Stimulated activated CD4-positive, alpha-beta T cell treated with anti-CD3 and anti-CD28 coated beads, Interleukin-2, amount 100 ng/mL, for 24 hours (primary cell): ENCODE results near the gene NOP14.

Experiments used
- DNase-seq, 2 donors: peaks; one replicate each; pipeline ENCODE4 v3.0.0-alpha.2; 2020

The NOP14 gene

DNA sequence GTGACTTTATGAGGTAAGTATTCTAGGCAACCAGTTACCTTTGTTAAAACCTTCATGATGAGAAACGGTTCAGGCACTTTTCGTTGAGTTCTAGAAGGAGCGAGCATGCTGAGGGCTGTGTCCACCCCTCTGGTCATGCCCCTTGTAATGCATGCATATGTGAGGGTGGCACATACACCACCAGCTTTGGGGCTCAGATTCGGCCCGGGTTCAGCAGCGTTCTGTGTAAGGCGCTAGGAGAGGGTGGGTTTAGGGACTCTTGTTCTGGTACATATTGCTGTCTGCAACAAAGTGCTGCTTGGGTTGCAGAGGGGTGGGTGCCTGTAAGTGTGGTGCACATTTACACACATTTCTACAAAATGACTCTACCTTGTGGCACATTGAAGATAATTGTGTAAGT lies 54.5 kb downstream of the NOP14 start:
- DNase-seq: no peak

DNA sequence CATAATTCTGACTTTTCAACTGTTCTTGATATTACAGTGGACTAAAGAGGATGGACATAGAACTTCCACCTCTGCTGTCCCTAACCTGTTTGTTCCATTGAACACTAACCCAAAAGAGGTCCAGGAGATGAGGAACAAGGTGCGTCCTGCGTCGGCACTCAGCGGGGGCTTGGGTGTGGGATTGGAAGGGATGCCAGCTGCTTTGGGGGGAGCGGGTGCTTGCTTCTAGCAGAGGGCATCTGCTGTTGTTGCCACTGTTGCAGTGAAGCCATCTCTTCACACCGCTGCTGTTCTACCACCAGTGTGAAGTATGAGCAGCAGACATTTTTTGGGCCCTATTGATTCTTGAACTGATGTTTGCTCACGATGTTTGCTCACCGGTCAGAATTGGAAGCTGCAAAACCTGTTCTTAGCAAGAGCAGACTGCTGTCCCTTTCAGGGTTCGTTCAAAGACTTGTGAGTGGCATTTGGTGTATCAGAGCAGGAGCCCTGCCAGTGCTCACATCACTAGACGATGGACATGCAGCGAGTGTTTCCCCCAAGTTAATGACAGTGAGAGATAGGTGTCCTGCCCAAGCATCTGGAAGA lies 55.4 kb downstream of the NOP14 start:
- no peak for DNase-seq

DNA sequence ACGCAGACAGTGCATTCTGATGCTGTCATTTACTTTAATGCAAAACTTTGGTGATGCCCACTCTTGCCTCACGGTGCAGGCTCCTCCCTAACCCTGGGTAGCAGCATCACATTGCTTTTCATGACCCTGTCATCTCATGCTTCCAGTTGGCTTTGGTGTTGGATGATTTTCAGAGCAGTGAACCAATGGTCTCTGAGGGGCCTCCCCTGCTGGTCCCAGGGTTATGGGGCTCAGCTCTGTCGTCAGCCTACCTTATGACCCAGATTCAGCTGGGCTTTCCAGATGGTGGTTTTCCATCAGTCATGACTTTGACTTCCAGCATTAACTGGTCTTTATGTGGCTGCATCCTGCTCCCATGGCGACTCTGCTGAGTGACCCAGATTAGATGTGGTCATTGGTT lies 56.0 kb downstream of the NOP14 start:
- no peak for DNase-seq

DNA sequence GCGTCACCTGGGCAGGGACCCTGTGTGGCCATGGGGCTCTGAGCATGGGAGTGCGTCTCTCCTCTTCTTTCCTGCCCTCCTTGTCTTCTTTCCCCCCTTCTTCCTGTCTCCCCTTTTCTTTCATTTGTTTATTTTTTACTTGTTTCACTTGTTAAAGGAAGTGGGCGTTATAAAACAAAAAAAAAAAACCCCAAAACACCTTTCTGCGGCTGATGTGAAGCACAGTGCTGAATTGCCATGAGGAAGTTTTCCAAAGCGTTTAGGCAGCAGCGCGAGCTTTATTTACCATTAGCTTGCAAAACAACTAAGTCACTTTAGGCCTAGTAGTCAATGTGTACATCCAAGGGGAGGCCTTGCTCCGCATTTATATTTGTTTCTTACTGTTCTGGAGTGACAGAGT lies 57.0 kb downstream of the NOP14 start:
- DNase-seq: no peak

DNA sequence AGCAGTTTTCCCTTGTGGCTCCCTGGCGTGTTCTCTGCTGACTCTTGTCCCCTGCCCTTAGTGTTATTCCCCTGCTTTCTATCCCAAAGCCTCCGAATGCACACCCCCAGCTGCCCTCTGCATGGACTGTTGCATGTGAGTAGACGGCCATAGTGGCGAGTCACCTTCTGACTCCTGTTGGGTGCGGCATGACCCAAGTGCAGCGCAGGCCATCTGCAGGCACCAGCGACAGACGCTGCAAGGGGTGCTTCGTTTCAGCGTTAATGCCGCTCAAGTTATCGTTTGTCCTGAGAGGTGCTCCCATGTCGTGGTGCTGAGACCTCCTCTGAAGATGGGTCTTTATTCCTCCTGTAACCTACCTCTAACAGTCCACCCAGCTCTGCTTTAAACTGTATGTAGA lies 57.7 kb downstream of the NOP14 start:
- no peak for DNase-seq

DNA sequence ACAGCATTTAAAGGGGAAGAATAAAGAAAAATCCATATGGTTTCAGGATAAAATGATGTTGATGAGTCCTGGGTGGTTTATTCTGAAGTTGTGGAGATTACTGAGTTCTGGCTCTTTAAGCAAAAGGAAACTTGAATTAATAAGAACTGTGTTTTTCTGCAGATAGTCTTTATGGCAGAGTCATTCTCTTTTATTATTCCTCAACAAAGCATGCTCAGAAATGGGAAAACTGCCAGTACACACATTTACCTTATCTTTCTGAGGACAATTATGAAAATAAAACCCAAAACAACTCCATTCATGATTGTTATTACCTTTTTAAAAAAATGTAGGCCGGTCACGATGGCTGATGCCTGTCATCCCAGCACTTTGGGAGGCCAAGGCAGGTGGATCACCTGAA lies 61.1 kb downstream of the NOP14 start:
- DNase-seq: no peak

DNA sequence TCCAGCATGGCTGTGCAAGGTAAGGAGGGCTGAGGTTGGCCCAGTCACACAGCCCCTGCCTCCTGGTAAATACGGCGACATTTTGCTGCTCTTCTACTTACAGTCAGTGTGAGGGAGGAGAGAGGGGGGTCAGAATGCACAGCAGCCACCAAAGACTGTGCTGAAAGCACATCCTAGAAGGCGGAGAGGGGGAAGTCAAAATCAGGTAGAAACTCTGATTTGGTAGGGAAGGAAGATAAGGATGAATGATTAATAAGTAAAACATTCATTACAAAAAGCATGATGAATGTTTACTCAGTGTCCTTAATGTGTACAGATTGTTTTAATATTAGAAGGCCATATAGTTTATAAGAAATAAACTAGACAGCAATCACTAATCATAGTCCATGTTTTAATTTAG lies 62.0 kb downstream of the NOP14 start:
- no peak for DNase-seq

DNA sequence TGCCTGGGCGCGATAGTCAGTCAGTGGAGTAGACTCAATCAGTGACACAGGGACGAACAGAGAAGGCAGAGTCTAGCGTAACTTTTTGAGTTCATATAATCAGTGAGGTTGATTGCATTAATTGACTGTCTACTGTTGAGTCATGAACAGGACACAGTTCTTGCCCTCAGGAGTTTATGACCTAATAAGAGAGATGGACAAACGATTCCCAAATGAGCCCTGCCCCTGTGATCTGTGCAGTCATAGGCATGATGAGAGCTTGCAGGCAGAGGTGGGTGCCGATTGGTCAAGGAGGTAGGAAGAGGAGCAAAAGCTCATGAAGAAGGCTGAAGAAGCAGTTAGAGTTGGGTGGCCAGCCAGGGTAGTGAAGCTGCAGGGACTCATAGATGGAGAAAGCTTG lies 62.5 kb downstream of the NOP14 start:
- DNase-seq: no peak

DNA sequence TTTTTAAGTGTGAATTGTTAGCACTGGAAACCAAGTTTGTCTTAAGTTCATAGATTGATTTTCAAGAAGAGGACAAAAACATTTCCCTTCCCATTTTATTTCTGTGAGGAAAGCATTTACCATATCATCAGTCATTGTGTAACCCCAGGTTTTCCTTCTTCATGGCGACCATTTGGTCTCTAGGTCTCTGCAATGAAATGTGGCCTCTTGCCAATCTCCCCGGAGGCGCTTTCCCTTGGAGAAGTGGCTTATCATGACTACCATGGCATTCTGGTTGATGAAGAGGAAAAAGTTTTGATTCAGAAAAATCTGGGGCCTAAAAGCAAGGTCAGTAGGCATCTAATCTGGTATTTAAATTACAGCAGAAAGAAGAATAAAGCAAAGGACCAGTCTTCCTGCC lies 65.2 kb downstream of the NOP14 start:
- DNase-seq: no peak

DNA sequence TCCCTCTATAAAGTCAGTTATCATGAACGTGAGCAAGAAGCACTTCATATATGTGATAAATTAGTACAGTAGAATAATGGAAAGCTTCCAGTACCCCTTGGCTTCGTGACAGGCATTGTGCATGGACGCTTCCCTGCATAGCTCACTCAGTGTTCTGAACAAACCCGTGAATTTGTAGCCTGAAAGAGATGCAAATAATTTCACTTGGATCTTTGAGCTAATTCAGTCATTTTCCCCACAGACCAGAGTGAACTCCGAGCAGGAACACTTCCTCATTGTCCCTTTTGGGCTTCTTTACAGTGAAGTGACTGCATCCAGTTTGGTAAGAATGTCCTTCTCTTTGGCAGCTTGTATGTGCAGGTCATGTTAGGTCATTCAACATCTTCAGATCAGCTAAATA lies 69.4 kb downstream of the NOP14 start:
- no peak for DNase-seq

DNA sequence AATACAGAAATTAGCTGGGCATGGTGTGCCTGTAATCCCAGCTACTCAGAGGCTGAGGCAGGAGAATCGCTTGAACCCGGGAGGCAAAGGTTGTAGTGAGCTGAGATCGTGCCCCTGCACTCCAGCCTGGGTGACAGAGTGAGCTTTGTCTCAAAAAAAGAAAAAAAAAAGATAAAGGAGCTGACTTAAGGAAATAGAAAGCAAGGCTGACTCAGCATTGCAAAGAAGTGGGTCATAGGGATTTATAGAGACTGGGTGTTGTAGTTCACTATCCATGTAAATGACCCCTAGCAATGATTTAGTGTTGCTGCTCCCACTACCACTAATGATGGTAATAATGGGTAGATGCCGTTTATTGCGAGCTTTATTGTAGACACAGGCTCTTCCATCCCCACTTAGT lies 71.9 kb downstream of the NOP14 start:
- DNase-seq: no peak

DNA sequence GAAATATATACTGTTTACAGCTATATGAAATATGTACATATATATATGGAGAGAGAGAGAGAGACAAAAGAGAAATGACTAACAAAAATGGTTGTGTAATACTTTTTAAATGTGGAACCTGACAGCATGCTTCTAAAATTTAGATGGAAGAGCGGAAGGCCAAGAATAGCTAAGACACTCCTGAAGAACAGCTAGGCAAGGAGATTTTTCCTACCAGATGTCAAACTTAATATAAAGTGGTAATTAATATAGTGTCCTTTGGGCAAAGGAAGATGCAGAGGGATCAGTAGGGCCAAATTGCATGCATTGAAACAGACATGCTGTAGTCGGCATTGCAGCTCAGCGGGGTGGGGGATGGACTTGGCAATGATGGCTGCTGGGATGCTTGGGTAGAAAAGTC lies 74.3 kb downstream of the NOP14 start:
- DNase-seq: no peak
